ENCODE measurements around the gene RRM2.

DNA sequence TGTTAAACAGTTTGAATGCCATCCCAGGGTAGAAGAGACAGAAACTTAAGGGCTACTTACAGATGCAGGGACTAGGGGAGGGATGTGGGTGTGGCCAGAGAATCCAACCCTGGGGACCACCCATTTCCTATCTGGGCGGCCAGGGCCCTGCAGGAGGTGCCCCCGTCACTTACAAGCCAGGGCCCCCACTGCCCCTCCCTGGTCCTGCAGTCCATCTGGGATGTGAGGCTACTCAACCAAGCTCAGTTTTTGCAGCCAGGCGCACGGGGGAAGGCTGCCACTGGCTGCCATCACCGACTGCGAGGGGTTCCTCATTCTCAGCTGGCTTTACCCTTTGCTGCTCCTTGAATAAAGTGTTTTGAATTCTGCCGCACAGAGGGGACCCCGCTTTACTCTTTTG, 42.1 kb downstream of the RRM2 start:
- TF ChIP-seq EZH2 (IDR thresholded peaks at IDR 0.05; ENCODE audit: low read length): no peak
- TF ChIP-seq, protein P1, sequence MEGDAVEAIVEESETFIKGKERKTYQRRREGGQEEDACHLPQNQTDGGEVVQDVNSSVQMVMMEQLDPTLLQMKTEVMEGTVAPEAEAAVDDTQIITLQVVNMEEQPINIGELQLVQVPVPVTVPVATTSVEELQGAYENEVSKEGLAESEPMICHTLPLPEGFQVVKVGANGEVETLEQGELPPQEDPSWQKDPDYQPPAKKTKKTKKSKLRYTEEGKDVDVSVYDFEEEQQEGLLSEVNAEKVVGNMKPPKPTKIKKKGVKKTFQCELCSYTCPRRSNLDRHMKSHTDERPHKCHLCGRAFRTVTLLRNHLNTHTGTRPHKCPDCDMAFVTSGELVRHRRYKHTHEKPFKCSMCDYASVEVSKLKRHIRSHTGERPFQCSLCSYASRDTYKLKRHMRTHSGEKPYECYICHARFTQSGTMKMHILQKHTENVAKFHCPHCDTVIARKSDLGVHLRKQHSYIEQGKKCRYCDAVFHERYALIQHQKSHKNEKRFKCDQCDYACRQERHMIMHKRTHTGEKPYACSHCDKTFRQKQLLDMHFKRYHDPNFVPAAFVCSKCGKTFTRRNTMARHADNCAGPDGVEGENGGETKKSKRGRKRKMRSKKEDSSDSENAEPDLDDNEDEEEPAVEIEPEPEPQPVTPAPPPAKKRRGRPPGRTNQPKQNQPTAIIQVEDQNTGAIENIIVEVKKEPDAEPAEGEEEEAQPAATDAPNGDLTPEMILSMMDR (optimal IDR thresholded peaks at IDR 0.05 in 1 of 3, IDR thresholded peaks at IDR 0.05 in 1 of 3, conservative IDR thresholded peaks at IDR 0.05 in 1 of 3; ENCODE audit: extremely low read depth in 1 of 3, insufficient read depth in 2 of 3, low read length in 3 of 3): no peak
